Activated CD4-positive, alpha-beta T cell treated with anti-CD3 and anti-CD28 coated beads, Interleukin-2, amount 10 ng/mL, durations not matched to agents 7 days and 5 days (primary cell): ENCODE data around the gene MARS1. TPM values are rescaled to one million over a fixed set of nuclear protein-coding genes. Genes with fewer than 3 reads are reported as not detected.

Experiments
- CTCF ChIA-PET: fragments of 350-600 bp; sonication (Branson Sonifier 250); formaldehyde crosslinking; loops from one replicate; lab custom pipeline; 2021; ENCODE audit warnings: antibody characterized with exemption; lab: Charles Lee
- POLR2A ChIA-PET: fragments of 350-600 bp; sonication (Branson Sonifier 250); formaldehyde crosslinking; loops from one replicate; lab custom pipeline; 2021; ENCODE audit warnings: antibody characterized with exemption; lab: Charles Lee
- DNase-seq: peaks from one replicate; pipeline ENCODE4 v3.0.0-alpha.2; 2020
- H3K27ac Mint-ChIP-seq: one replicate; pipeline ENCODE4 v1.8.0; 2021; ENCODE audit warnings: mild to moderate bottlenecking, moderate library complexity, mixed read lengths
- H3K27me3 Mint-ChIP-seq: one replicate; pipeline ENCODE4 v1.8.0; 2021; ENCODE audit warnings: mixed read lengths
- H3K36me3 Mint-ChIP-seq: one replicate; pipeline ENCODE4 v1.8.0; 2021; ENCODE audit warnings: low read depth, mixed read lengths
- H3K4me1 Mint-ChIP-seq: one replicate; pipeline ENCODE4 v1.8.0; 2021; ENCODE audit warnings: mixed read lengths
- H3K4me3 Mint-ChIP-seq: one replicate; pipeline ENCODE4 v1.8.0; 2021; ENCODE audit warnings: mild to moderate bottlenecking, moderate library complexity, mixed read lengths
- H3K9me3 Mint-ChIP-seq: one replicate; pipeline ENCODE4 v1.8.0; 2021; ENCODE audit warnings: mixed read lengths
- total RNA-seq, 2 experiments: library from RNA; stranded (reverse); gene quantifications; one replicate each; pipeline ENCODE4 v1.2.3, GENCODE V29; 2021

MARS1 gene
- total RNA-seq, 2 experiments from 2014 or later = 214 to 247 TPM

GRCh38 chr12:57549203-57549908, 61.5 kb downstream of the MARS1 start:
- CTCF ChIA-PET = interaction anchor here (0.6 kb wide), 1 partner anchor 81 kb away, joined by 4 read pairs; no protein-coding TSS in a partner anchor
- DNase-seq = no peak
- Mint-ChIP-seq H3K36me3 (peaks cover 9% of the 10 kb centered on the region), H3K4me3 (peak overlapping the region; percentile 56), H3K9me3 (no peaks in the 10 kb centered on the region), H3K4me1 (peaks cover 42% of the 10 kb centered on the region), H3K27me3 (peaks cover 14% of the 10 kb centered on the region), H3K27ac (no peak overlapping the region)
- POLR2A ChIA-PET = no interaction called here

GRCh38 chr12:57549909-57550640, 62.2 kb downstream of the MARS1 start, which contains the start of gene KIF5A:
KIF5A (plus strand) TSS chr12:57550044; CDS start chr12:57550272, 228 bp downstream.
- ChIA-PET POLR2A (no interaction called here), CTCF (no interaction called here)
- DNase-seq = peak; percentile 60
- Mint-ChIP-seq H3K4me1 (peaks cover 37% of the 10 kb centered on the region), H3K27ac (peak within 1 kb of the TSS; percentile 20), H3K36me3 (peaks cover 5% of the 10 kb centered on the region), H3K27me3 (peaks cover 14% of the 10 kb centered on the region), H3K9me3 (no peaks in the 10 kb centered on the region), H3K4me3 (peak within 1 kb of the TSS; percentile 57)

- H3K27ac Mint-ChIP-seq = peak overlapping the region; percentile 20
- ChIA-PET CTCF (no interaction called here), POLR2A (no interaction called here)
- peak overlapping the region; percentile 52 for H3K4me3 Mint-ChIP-seq
- H3K36me3 Mint-ChIP-seq = no peaks in the 10 kb centered on the region
- no peaks in the 10 kb centered on the region for H3K9me3 Mint-ChIP-seq
- peaks cover 29% of the 10 kb centered on the region for H3K4me1 Mint-ChIP-seq
- no peak for DNase-seq
- peaks cover 14% of the 10 kb centered on the region for H3K27me3 Mint-ChIP-seq
Measured at GRCh38 chr12:57550641-57551549, 63.0 kb downstream of the MARS1 start.

GRCh38 chr12:57551637-57552305, 63.9 kb downstream of the MARS1 start:
- no peak for DNase-seq
- ChIA-PET CTCF (interaction anchor here (0.5 to 1.0 kb wide), 2 partner anchors 14 to 221 kb away, joined by 3 read pairs; no protein-coding TSS in a partner anchor), POLR2A (no interaction called here)
- no peaks in the 10 kb centered on the region for H3K9me3 Mint-ChIP-seq
- no peak overlapping the region for H3K4me3 Mint-ChIP-seq
- H3K27ac Mint-ChIP-seq = no peak overlapping the region
- no peaks in the 10 kb centered on the region for H3K36me3 Mint-ChIP-seq
- peaks cover 14% of the 10 kb centered on the region for H3K27me3 Mint-ChIP-seq
- peaks cover 22% of the 10 kb centered on the region for H3K4me1 Mint-ChIP-seq

- CTCF ChIA-PET = interaction anchor here (0.5 to 1.4 kb wide), 4 partner anchors 15 to 296 kb away, joined by 3 read pairs; no protein-coding TSS in a partner anchor
- H3K4me1 Mint-ChIP-seq = peaks cover 19% of the 10 kb centered on the region
- peaks cover 14% of the 10 kb centered on the region for H3K27me3 Mint-ChIP-seq
- no peaks in the 10 kb centered on the region for H3K9me3 Mint-ChIP-seq
- no peak overlapping the region for H3K4me3 Mint-ChIP-seq
- H3K36me3 Mint-ChIP-seq = no peaks in the 10 kb centered on the region
- POLR2A ChIA-PET = no interaction called here
- DNase-seq = no peak
- H3K27ac Mint-ChIP-seq = no peak overlapping the region
Measured at GRCh38 chr12:57552306-57552651, 64.4 kb downstream of the MARS1 start.

- no peak for DNase-seq
- POLR2A ChIA-PET = interaction anchor here (0.6 kb wide), 1 partner anchor 78 kb away, joined by 3 read pairs; no protein-coding TSS in a partner anchor
- peaks cover 14% of the 10 kb centered on the region for H3K27me3 Mint-ChIP-seq
- H3K36me3 Mint-ChIP-seq = no peaks in the 10 kb centered on the region
- H3K4me3 Mint-ChIP-seq = no peak overlapping the region
- H3K27ac Mint-ChIP-seq = no peak overlapping the region
- peaks cover 14% of the 10 kb centered on the region for H3K4me1 Mint-ChIP-seq
- H3K9me3 Mint-ChIP-seq = no peaks in the 10 kb centered on the region
- CTCF ChIA-PET = interaction anchor here (1.0 to 1.4 kb wide), 2 partner anchors 30 to 295 kb away, joined by 3 read pairs; no protein-coding TSS in a partner anchor
Measured at GRCh38 chr12:57552835-57553313, 65.0 kb downstream of the MARS1 start.

GRCh38 chr12:57553343-57554202, 65.7 kb downstream of the MARS1 start:
- CTCF ChIA-PET = interaction anchor here (1.0 to 1.4 kb wide), 2 partner anchors 30 to 295 kb away, joined by 3 read pairs; no protein-coding TSS in a partner anchor
- Mint-ChIP-seq H3K4me1 (peaks cover 14% of the 10 kb centered on the region), H3K9me3 (no peaks in the 10 kb centered on the region), H3K27ac (no peak overlapping the region), H3K27me3 (peaks cover 13% of the 10 kb centered on the region), H3K4me3 (no peak overlapping the region), H3K36me3 (no peaks in the 10 kb centered on the region)
- POLR2A ChIA-PET = interaction anchor here (0.6 kb wide), 1 partner anchor 79 kb away, joined by 3 read pairs; no protein-coding TSS in a partner anchor
- no peak for DNase-seq

GRCh38 chr12:57554453-57554852, 66.6 kb downstream of the MARS1 start:
- Mint-ChIP-seq H3K36me3 (no peaks in the 10 kb centered on the region), H3K4me3 (no peak overlapping the region)
- CTCF ChIA-PET = interaction anchor here (1.4 kb wide), 1 partner anchor 27 kb away, joined by 4 read pairs; no protein-coding TSS in a partner anchor

GRCh38 chr12:57554897-57555296, 67.0 kb downstream of the MARS1 start:
- H3K36me3 Mint-ChIP-seq = no peaks in the 10 kb centered on the region
- peaks cover 7% of the 10 kb centered on the region for H3K4me1 Mint-ChIP-seq
- POLR2A ChIA-PET = no interaction called here
- no peak for DNase-seq
- H3K9me3 Mint-ChIP-seq = no peaks in the 10 kb centered on the region
- CTCF ChIA-PET = interaction anchor here (1.4 kb wide), 1 partner anchor 26 kb away, joined by 4 read pairs; no protein-coding TSS in a partner anchor
- peaks cover 3% of the 10 kb centered on the region for H3K27me3 Mint-ChIP-seq
- H3K4me3 Mint-ChIP-seq = no peak overlapping the region
- H3K27ac Mint-ChIP-seq = no peak overlapping the region

More at GRCh38 chr12:57554453-57554852, 66.6 kb downstream of the MARS1 start:
- no peak overlapping the region for H3K27ac Mint-ChIP-seq
- H3K9me3 Mint-ChIP-seq = no peaks in the 10 kb centered on the region
- DNase-seq = no peak
- H3K4me1 Mint-ChIP-seq = peaks cover 8% of the 10 kb centered on the region
- POLR2A ChIA-PET = no interaction called here
- peaks cover 4% of the 10 kb centered on the region for H3K27me3 Mint-ChIP-seq

- Mint-ChIP-seq H3K9me3 (no peaks in the 10 kb centered on the region), H3K27ac (no peak overlapping the region), H3K36me3 (no peaks in the 10 kb centered on the region), H3K4me1 (peaks cover 3% of the 10 kb centered on the region), H3K4me3 (no peak overlapping the region), H3K27me3 (peaks cover 13% of the 10 kb centered on the region)
- POLR2A ChIA-PET = no interaction called here
- CTCF ChIA-PET = no interaction called here
- DNase-seq = no peak
Measured at GRCh38 chr12:57558864-57559263, 71.0 kb downstream of the MARS1 start.

GRCh38 chr12:57560516-57560915, 72.6 kb downstream of the MARS1 start:
- POLR2A ChIA-PET = no interaction called here
- Mint-ChIP-seq H3K27me3 (peaks cover 14% of the 10 kb centered on the region), H3K4me3 (no peak overlapping the region), H3K4me1 (peaks cover 3% of the 10 kb centered on the region), H3K27ac (no peak overlapping the region), H3K9me3 (no peaks in the 10 kb centered on the region), H3K36me3 (no peaks in the 10 kb centered on the region)
- CTCF ChIA-PET = no interaction called here
- no peak for DNase-seq
